Right lobe of liver (tissue), 4 donors: ENCODE data around the gene PGA4.
"Not testable (repeated sequence)": the region's sequence is repeated elsewhere in the genome, so short reads cannot be mapped to it uniquely, and the experiment has no call there.

Experiments
- CTCF ChIP-seq, 4 donors: fragments of 200-600 bp in 3 of 4; fragments of 450-650 bp in 1 of 4; IDR thresholded peaks; one replicate each; pipeline versions ENCODE4 v1.5.1 to v1.8.0; 2016 to 2022; ENCODE audit warnings: antibody characterized with exemption in 4 of 4, mild to moderate bottlenecking in 2 of 4
- POLR2A ChIP-seq: fragments of 450-650 bp; IDR thresholded peaks from one replicate; pipeline ENCODE4 v1.6.1; 2017; ENCODE audit warnings: antibody characterized with exemption, mild to moderate bottlenecking
- donor health status: DM: no; HTN: no; CAD: no.
- donor health status: DM: no; HTN: no; CAD: no.
- donor health status: DM: no; HTN: yes; CAD: no.

- not testable (repeated sequence) for TF ChIP-seq CTCF (IDR thresholded peaks at IDR 0.05); POLR2A
These were observed at the start of gene PGA4 for GRCh38 chr11:61222047-61222446.
